Measurements from ENCODE around the gene ARHGDIA.

ARHGDIA gene

DNA sequence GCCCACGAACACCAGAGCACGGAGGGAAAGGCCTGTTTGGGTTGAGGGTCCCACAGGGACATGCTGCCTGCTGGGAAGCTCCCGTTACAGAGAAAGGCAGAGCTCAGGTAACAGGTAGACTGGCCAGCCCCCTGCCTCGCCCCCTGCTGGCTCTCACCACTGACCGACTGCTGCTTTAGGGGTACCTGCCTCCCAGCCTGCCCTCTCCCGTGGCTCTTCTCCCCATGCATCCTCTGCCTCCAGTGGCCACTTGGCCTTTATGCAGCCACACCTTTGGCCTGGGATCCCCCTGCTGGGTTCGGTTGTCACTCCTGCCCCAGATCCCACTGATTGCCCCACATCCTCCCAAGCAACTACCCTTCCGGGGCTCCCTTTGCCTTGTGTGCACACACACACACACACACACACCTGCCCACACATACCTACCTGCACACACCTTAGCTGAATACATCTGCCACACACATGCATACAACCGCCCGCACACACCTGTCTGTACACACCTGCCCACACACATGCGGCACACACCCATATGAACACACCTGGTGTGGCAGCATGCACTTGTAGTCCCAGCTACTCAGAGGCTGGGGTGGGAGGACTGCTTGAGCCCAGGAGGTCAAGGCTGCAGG is 45.2 kb downstream of the ARHGDIA start:
- Histone ChIP-seq H3K79me2 (peaks cover 27% of the 10 kb centered on the region), H3K27ac (no peak overlapping the region), H3K4me1 (peaks cover 12% of the 10 kb centered on the region), H3K36me3 (ENCODE audit: control insufficient read depth, insufficient read depth, low read length) (no peaks in the 10 kb centered on the region), H3K4me2 (ENCODE audit: low read length) (no peak overlapping the region), H3K4me3 (ENCODE audit: low read depth, low read length) (no peak overlapping the region), H2AFZ (no peak overlapping the region), H3K27me3 (ENCODE audit: control insufficient read depth, insufficient read depth, low read length) (no peaks in the 10 kb centered on the region), H3K9ac (no peak overlapping the region), H3K9me3 (ENCODE audit: control insufficient read depth, low read length) (no peaks in the 10 kb centered on the region)
- TF ChIP-seq, protein P1, sequence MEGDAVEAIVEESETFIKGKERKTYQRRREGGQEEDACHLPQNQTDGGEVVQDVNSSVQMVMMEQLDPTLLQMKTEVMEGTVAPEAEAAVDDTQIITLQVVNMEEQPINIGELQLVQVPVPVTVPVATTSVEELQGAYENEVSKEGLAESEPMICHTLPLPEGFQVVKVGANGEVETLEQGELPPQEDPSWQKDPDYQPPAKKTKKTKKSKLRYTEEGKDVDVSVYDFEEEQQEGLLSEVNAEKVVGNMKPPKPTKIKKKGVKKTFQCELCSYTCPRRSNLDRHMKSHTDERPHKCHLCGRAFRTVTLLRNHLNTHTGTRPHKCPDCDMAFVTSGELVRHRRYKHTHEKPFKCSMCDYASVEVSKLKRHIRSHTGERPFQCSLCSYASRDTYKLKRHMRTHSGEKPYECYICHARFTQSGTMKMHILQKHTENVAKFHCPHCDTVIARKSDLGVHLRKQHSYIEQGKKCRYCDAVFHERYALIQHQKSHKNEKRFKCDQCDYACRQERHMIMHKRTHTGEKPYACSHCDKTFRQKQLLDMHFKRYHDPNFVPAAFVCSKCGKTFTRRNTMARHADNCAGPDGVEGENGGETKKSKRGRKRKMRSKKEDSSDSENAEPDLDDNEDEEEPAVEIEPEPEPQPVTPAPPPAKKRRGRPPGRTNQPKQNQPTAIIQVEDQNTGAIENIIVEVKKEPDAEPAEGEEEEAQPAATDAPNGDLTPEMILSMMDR (IDR thresholded peaks at IDR 0.05) = no peak

DNA sequence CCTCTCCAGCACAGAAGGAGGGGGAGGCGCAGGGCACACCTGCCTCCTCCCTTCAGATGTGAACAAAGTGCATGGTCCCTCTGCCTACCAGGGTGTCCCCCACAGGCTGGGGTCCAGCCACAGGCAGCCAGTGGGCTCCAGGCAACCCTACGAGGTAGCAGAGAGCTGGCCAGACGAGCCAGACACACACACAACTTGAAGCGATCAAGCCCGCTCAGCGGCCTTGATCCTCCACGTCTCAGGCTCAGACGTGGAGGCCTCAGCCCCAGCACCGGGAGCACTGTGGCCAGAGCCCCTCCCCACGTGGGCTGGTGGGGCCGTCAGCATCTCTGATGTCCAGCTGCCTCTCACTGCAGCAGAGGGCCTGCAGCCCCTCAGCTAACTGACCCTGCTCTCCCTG is 46.5 kb downstream of the ARHGDIA start:
- H3K4me2 ChIP-seq (ENCODE audit: low read length) = no peak overlapping the region
- no peaks in the 10 kb centered on the region for H3K27me3 ChIP-seq (ENCODE audit: control insufficient read depth, insufficient read depth, low read length)
- no peaks in the 10 kb centered on the region for H3K36me3 ChIP-seq (ENCODE audit: control insufficient read depth, insufficient read depth, low read length)
- H3K27ac ChIP-seq = no peak overlapping the region
- no peak overlapping the region for H3K4me3 ChIP-seq (ENCODE audit: low read depth, low read length)
- H3K4me1 ChIP-seq = peaks cover 16% of the 10 kb centered on the region
- peaks cover 16% of the 10 kb centered on the region for H3K79me2 ChIP-seq
- TF ChIP-seq, protein P1 (IDR thresholded peaks at IDR 0.05) = no peak
- no peaks in the 10 kb centered on the region for H3K9me3 ChIP-seq (ENCODE audit: control insufficient read depth, low read length)
- no peak overlapping the region for H3K9ac ChIP-seq
- H2AFZ ChIP-seq = no peak overlapping the region

DNA sequence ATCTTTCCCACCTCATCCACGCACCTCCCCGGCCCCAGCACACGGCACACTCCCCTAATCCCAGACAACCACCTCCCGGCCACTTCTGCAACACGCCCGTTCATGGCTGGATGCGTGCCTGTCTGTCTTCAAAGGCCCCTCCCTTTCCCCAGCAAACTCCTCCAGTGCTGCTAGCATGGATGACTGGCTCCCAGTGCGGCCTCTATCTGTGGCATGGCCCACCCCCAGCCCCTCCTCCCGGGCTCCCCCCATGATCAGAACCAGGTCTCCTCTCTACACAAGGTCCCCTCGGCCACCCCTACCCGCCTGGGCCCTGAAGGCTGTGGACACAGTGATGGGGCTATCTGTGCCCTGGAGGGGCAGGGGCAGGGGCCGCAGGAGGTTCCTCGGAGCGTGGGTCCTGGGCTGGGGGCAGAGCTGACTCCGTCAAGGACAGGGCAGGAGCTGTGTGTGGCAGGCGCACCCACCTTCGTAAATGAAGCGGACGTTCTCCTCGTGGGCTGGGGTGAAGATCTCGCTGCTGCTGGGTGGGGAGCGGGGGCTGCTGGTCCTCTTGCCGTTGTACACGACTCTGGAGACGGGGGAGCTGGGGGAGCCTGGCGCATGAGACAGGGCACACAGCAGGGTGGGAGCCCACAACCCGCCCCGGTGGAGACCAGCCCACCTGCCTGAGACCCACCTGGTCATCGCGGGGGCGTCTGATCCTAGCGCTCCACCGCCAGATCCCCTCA is 47.2 kb downstream of the ARHGDIA start:
- Histone ChIP-seq H3K36me3 (ENCODE audit: control insufficient read depth, insufficient read depth, low read length) (no peaks in the 10 kb centered on the region), H3K9ac (no peak overlapping the region), H3K27ac (no peak overlapping the region), H2AFZ (no peak overlapping the region), H3K4me2 (ENCODE audit: low read length) (no peak overlapping the region), H3K4me1 (peaks cover 17% of the 10 kb centered on the region), H3K9me3 (ENCODE audit: control insufficient read depth, low read length) (no peaks in the 10 kb centered on the region), H3K27me3 (ENCODE audit: control insufficient read depth, insufficient read depth, low read length) (no peaks in the 10 kb centered on the region), H3K79me2 (peaks cover 12% of the 10 kb centered on the region), H3K4me3 (ENCODE audit: low read depth, low read length) (no peak overlapping the region)
- TF ChIP-seq, protein P1 (IDR thresholded peaks at IDR 0.05) = no peak

DNA sequence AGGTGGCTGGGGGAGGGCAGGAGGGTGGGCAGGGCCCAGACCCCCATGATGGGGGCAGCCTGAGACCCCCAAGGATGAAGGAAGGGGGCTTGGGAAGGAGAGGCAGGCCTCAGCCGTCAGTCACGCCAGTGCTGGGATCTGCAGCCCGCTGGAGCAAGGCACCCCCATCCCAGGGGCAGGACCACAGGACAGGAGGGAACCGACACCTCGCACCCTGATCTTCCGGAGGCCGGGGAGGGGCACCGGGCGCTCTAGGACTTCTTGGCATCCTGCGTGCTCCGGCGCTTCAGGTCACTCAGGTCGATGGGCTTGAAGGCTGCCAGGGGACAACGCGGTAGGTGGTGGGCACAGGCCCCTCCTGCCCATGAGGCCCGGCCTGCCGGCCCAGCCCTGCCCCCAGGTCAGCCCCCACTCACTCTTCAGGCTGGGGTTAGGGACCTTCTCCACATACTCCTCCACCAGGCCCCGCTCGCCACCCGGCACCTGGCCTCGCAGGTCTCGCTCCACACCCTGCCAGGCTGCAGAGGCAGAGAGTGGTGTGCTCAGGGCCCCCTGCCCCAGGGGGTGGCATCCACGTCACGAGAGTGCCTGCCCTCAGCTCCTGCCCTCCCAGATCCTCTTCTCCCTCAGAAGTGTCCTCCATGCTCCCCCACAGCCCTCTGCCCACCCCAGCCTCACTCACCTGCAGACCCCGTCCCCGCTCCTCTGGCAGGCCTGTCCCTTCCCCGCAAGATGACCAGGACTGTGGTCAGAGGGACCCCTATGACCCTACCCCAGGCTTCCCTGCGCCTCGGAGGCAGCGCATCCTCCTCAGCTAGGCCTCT is 47.9 kb downstream of the ARHGDIA start:
- no peak overlapping the region for H3K4me2 ChIP-seq (ENCODE audit: low read length)
- H3K79me2 ChIP-seq = peaks cover 6% of the 10 kb centered on the region
- no peak overlapping the region for H3K9ac ChIP-seq
- peaks cover 17% of the 10 kb centered on the region for H3K4me1 ChIP-seq
- no peaks in the 10 kb centered on the region for H3K36me3 ChIP-seq (ENCODE audit: control insufficient read depth, insufficient read depth, low read length)
- H3K4me3 ChIP-seq (ENCODE audit: low read depth, low read length) = no peak overlapping the region
- TF ChIP-seq, protein P1 (IDR thresholded peaks at IDR 0.05) = no peak
- H3K9me3 ChIP-seq (ENCODE audit: control insufficient read depth, low read length) = no peaks in the 10 kb centered on the region
- H3K27me3 ChIP-seq (ENCODE audit: control insufficient read depth, insufficient read depth, low read length) = no peaks in the 10 kb centered on the region
- no peak overlapping the region for H3K27ac ChIP-seq
- no peak overlapping the region for H2AFZ ChIP-seq

Measured in parathyroid adenoma (tissue), 2 donors.